ELF-1 (cell line): Measurements from ENCODE around the gene CFAP20DC.
"Not testable (repeated sequence)": the region's sequence is repeated elsewhere in the genome, so short reads cannot be mapped to it uniquely, and the experiment has no call there.

Experiments
- DNase-seq: peaks from one replicate; pipeline ENCODE4 v3.0.0-alpha.2; 2016; ENCODE audit warnings: low read depth, low spot score

The CFAP20DC gene

GRCh38 chr3:59023612-59024011, 26.2 kb downstream of the CFAP20DC start:
- DNase-seq: no peak

- DNase-seq: no peak
These were observed 32.2 kb downstream of the CFAP20DC start for GRCh38 chr3:59017617-59017984.

- DNase-seq: no peak
These were observed 32.8 kb downstream of the CFAP20DC start for GRCh38 chr3:59016930-59017616.

GRCh38 chr3:59013611-59014010, 36.2 kb downstream of the CFAP20DC start:
- no peak for DNase-seq

- DNase-seq: peak; percentile 15
These were observed 42.9 kb downstream of the CFAP20DC start for GRCh38 chr3:59006634-59007517.

GRCh38 chr3:59001675-59002074, 48.1 kb downstream of the CFAP20DC start:
- no peak for DNase-seq

- no peak for DNase-seq
These were observed 50.1 kb downstream of the CFAP20DC start for GRCh38 chr3:58999774-59000160.

- DNase-seq: no peak
These were observed 50.6 kb downstream of the CFAP20DC start for GRCh38 chr3:58999134-58999773.

GRCh38 chr3:58998476-58999117, 51.2 kb downstream of the CFAP20DC start:
- no peak for DNase-seq

- peak; percentile 18 for DNase-seq
These were observed 53.1 kb downstream of the CFAP20DC start for GRCh38 chr3:58996730-58997129.

GRCh38 chr3:58994746-58995330, 55.0 kb downstream of the CFAP20DC start:
- peak; percentile 44 for DNase-seq

- no peak for DNase-seq
These were observed 56.3 kb downstream of the CFAP20DC start for GRCh38 chr3:58993547-58993946.

GRCh38 chr3:58991623-58992022, 58.2 kb downstream of the CFAP20DC start:
- DNase-seq: no peak

- DNase-seq: no peak
These were observed 58.8 kb downstream of the CFAP20DC start for GRCh38 chr3:58991026-58991425.

- DNase-seq: no peak
These were observed 59.9 kb downstream of the CFAP20DC start for GRCh38 chr3:58989955-58990354.

GRCh38 chr3:58989163-58989562, 60.7 kb downstream of the CFAP20DC start:
- no peak for DNase-seq

GRCh38 chr3:58988041-58988440, 61.8 kb downstream of the CFAP20DC start:
- no peak for DNase-seq

GRCh38 chr3:58986654-58987053, 63.2 kb downstream of the CFAP20DC start:
- no peak for DNase-seq

- DNase-seq: no peak
These were observed 70.0 kb downstream of the CFAP20DC start for GRCh38 chr3:58979840-58980239.

GRCh38 chr3:58973796-58974195, 76.0 kb downstream of the CFAP20DC start:
- no peak for DNase-seq

- DNase-seq: not testable (repeated sequence)
These were observed 82.0 kb downstream of the CFAP20DC start for GRCh38 chr3:58967866-58968265.

GRCh38 chr3:58965865-58966264, 84.0 kb downstream of the CFAP20DC start:
- DNase-seq: no peak
